Midbrain (tissue), 1 donor: ENCODE results near the gene TEX11.
"Not testable (repeated sequence)": the region's sequence is repeated elsewhere in the genome, so short reads cannot be mapped to it uniquely, and the experiment has no call there.

Experiments
- DNase-seq: peaks from one replicate; lab custom pipeline; 2025; lab: John Stamatoyannopoulos, UW

Gene TEX11

DNA sequence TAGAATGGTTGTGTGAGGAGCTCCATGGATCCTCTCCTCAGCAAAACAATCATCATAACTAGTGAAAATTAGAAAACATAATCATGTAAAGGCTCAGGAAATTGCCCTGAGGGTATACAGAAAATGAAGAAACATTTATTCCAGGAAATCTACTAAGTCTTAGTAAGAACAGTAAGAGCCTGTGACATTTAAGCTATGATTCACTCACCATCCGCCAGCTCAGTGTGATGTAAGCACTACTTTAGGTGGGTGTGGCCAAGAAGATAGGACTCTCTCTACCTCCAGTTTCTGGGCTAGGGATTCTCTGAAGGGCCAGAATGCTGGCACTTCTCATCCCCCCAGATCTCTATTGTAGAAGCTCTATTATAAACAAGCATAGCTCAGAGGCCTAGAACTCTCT is 316.4 kb downstream of the TEX11 start:
- DNase-seq = no peak

DNA sequence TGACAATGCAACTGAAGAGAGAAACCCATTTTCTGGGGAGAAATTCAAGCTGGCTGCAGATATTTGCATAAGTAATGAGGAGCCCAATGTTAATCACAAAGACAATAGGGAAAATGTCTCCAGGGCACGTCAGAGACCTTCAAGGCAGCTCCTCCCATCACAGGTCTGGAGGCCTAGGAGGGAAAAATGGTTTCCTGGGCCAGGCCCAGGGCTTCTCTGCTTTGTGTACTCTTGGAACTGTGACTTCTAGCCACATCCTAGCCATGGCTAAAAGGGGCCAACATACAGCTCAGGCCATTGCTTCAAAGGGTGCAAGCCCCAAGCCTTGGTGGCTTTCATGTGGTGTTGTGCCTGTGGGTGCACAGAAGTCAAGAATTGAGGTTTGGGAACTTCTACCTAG is 321.4 kb downstream of the TEX11 start:
- not testable (repeated sequence) for DNase-seq

- no peak for DNase-seq
These were observed 331.1 kb downstream of the TEX11 start for GRCh38 chrX:70577442-70577841.

DNA sequence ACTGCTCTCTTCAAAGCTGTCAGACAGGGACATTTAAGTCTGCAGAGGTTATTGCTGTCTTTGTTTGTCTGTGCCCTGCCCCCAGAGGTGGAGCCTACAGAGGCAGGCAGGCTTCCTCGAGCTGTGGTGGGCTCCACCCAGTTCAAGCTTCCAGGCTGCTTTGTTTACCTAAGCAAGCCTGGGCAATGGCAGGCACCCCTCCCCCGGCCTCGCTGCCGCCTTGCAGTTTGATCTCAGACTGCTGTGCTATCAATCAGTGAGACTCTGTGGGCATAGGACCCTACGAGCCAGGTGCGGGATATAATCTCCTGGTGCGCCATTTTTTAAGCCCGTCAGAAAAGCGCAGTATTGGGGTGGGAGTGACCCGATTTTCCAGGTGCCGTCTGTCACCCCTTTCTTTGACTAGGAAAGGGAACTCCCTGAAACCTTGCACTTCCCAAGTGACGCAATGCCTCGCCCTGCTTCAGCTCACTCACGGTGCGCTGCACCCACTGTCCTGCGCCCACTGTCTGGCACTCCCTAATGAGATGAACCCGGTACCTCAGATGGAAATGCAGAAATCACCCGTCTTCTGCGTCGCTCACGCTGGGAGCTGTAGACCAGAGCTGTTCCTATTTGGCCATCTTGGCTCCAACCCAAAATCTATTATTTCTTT is 338.5 kb downstream of the TEX11 start:
- DNase-seq = not testable (repeated sequence)

GRCh38 chrX:70554948-70555347 is 353.6 kb downstream of the TEX11 start:
- DNase-seq = no peak

DNA sequence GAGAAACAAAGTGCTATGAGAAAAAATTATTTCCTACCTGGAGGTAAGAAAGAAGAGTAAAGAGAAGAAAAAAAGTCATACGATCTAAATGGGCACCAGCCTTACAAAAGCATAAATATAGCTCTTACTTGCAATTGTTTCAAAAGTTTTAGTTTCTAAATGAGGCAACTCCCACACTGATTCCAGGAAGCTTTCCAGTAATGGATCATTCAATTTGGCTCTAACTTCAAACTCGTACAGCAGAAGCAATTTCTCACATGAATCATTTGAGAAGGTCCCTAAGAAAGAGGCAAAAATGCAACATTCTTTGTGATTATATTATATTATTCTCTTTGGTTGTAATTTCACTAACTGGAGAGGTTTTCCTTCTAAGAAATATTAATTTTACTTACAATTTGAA is 354.0 kb downstream of the TEX11 start:
- DNase-seq = no peak

- no peak for DNase-seq
These were observed 354.4 kb downstream of the TEX11 start for GRCh38 chrX:70554081-70554480.

DNA sequence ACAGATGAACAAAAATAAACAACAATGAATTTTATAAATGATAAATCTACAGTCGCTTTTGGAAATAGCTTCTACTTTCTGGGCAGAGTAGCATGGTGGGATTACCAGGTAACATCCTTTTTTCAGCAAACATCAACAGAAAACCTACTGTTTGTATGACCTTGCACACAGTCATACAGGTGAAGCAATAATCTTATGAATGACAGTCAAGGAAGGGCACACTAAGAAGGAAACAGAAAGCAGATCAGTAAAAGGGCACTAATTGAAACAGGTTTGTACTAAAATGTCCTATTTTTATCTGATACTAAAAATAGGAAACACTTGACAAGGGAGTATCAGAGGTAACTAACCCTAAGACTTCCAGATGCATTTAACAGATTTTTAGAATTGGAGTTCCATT is 355.0 kb downstream of the TEX11 start:
- no peak for DNase-seq

- no peak for DNase-seq
These were observed 356.3 kb downstream of the TEX11 start for GRCh38 chrX:70552130-70552704.

DNA sequence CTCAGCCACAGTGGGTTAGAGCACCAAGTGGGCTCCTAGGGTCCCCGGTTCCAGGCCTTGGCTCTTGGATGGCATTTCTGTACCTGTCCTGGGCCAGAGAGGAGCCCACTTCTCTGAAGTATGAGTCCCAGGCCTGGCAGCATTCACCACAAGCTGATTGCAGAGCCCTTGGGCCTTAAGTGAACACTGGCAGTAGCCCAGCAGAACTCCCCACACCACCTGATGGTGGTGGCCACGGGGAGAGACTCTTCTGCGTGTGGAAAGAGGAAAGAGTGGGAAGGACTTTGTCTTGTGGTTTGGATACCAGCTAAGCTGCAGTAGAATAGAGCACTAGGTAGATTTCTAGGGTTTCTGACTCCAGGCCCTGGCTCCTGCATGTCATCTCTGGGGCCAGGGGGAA is 359.1 kb downstream of the TEX11 start:
- no peak for DNase-seq

DNA sequence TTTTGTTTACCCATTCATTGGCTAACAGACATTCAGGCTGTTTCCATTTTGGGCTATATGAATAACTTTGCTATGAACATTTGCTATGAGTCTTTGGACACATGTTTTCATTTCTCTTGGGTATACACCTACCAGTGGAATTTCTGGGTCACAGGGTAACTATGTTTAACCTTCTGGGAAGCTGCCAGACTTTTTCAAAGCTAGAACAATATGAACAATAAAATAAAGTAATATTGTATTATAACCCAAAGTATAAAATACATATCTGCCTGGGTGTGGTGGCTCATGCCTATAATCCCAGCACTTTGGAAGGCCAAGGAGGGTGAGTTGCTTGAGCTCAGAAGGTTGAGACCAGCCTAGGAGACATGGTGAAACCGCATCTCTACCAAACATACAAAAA is 373.3 kb downstream of the TEX11 start:
- no peak for DNase-seq

DNA sequence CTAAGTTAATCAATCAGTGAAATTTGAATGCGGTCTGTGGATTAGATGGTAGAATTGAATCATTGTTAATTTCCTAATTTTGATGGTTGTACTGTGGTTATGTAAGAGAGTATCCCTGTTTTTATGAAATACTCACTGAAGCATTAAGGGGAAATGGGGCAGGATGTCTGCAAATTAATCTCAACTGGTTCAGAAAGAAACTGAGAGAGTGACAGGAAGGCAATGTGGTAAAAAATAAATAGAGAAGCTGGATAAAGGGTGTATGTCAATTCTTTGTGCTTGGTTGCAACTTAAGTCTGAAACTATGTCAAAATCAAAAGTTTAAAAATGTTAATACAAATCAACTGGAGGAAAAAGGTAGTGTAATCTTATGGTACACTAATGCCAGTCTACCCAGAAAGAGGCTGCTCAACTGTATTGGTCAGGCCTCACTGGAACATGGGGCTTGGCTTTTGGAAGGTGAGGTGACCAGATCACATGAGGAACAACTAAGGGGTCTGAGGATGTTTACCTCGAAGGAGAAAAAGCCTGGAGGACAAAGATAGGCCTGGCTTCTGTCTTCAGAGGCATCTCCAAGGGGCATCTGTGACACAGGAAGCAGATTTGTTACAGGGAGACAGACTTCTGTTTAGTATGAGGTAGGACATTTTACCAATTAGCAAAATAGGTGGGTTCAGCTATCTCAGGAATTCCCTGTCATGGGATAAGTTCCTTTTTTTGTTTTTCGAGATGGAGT is 380.7 kb downstream of the TEX11 start:
- no peak for DNase-seq

GRCh38 chrX:70527053-70527452 is 381.5 kb downstream of the TEX11 start:
- no peak for DNase-seq

DNA sequence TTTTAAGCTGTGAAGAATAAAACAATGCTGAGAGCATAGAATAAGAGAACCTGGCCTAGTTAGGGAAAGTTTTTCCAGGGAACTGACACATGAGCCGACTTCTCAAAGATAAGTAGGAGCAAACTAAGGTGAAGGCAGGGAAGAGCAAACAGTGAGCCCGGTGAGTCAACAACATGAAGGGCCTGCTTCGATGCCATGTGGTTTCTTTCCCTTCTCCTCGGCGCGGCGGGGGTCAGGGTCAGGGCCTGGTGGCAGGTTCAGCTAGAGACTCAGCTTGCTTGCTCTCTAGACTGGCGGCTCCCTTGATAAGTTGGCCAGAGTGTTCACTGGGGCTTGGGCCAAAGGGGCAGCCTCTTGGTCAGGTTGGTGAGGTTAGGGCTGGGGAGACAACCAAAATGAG is 382.8 kb downstream of the TEX11 start:
- no peak for DNase-seq

GRCh38 chrX:70515692-70516091 is 392.8 kb downstream of the TEX11 start:
- DNase-seq = not testable (repeated sequence)

GRCh38 chrX:70515270-70515669 is 393.2 kb downstream of the TEX11 start:
- DNase-seq = not testable (repeated sequence)

GRCh38 chrX:70509078-70509477 is 399.4 kb downstream of the TEX11 start:
- no peak for DNase-seq

DNA sequence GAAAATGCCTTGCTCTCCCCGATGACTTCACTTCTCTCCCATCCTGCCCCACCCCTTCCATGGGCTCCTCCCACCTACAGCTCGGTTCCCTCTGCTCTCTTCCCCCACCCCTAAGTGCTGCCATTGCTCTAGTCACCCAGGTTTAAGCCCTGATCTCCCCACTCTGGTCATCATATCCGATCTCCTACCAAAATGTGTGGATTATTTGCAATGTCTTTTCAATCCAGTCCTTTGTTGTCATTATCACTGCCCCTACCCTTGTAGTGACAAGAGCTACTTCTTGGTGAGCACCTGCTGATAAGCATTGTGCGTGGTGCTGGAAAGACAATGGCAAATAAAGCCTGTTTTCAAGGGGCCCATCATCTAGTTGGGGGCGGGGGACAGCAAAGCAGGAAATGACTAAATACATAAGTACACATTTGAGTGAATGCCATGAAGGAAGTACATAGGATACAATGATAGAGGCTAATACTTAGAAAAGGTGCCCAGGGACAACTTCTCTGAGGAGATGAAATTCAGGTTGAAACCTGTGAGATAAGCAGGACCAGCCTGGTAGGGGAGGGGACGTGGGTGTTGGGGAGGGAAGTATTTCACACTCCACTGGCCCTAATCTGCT is 400.1 kb downstream of the TEX11 start:
- no peak for DNase-seq

DNA sequence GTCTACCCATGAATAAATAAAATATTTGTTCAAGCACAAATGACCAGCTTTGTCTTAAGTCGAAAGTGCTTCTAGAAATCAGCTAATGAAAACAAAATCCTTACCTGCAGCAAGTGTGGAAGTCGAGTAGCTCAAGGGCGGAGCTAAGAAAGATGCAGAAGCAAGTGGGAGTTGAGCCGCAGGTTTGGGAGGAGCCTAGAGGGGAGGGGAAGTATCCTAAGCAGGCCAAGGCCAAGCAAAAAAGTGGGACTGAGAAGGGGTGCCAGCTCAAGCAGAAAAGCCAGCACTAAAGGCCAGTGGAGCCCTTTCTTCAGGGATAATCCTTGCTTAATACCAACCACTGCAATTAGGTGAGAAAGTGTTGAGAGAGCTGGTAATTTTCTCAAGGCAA is 403.1 kb downstream of the TEX11 start:
- no peak for DNase-seq

- no peak for DNase-seq
These were observed 403.6 kb downstream of the TEX11 start for GRCh38 chrX:70504772-70505450.

- no peak for DNase-seq
These were observed 407.7 kb downstream of the TEX11 start for GRCh38 chrX:70500826-70501225.

DNA sequence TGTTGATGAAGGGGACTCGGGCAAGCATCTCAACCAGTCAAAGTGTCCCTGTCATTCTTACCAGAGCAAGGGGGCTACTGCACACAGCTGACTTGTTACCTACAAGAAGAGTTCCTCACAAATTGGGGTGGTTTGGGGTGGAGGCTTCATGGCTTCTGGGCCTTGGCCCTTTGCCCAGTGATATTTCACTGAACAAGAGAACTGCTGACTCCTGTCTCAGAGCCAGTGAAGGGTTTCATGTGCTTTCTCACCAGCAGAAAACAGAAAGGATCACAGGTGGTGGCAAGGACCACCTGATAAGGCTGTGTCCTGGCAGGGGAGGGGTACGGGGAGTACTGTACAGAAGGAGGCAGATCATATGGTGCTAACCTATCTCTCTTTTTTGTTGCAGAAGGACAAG is 410.4 kb downstream of the TEX11 start:
- DNase-seq = no peak
